AG10803 (cell line): Measurements from ENCODE around the gene RNF227.

Experiments used
- DNase-seq: peaks from one replicate; pipeline ENCODE4 v3.0.0; 2010; ENCODE audit warnings: low read depth
- H3K4me3 ChIP-seq: 2 replicates; pipeline ENCODE4 v1.5.1; 2011; ENCODE audit warnings: mild to moderate bottlenecking, low read length, control low read depth
- CTCF ChIP-seq: conservative IDR thresholded peaks from 2 replicates; pipeline ENCODE4 v1.5.1; 2011; ENCODE audit warnings: mild to moderate bottlenecking, low read length, control low read depth, inconsistent platforms

RNF227 gene

GRCh38 chr17:7951143-7951792 lies 35.2 kb upstream of the RNF227 start:
- DNase-seq, result no peak
- TF ChIP-seq CTCF, result no peak
- H3K4me3 ChIP-seq, result no peak overlapping the region

- no peak overlapping the region for H3K4me3 ChIP-seq
- no peak for DNase-seq
- TF ChIP-seq CTCF, result no peak
Measured at GRCh38 chr17:7950578-7950977, 34.5 kb upstream of the RNF227 start.

GRCh38 chr17:7947651-7948050 lies 31.6 kb upstream of the RNF227 start:
- no peak for DNase-seq
- TF ChIP-seq CTCF, result no peak
- H3K4me3 ChIP-seq, result no peak overlapping the region

GRCh38 chr17:7946441-7946840 lies 30.4 kb upstream of the RNF227 start:
- no peak for DNase-seq
- no peak for TF ChIP-seq CTCF
- H3K4me3 ChIP-seq, result no peak overlapping the region

GRCh38 chr17:7945651-7946050 lies 29.6 kb upstream of the RNF227 start:
- H3K4me3 ChIP-seq, result no peak overlapping the region
- TF ChIP-seq CTCF, result no peak
- DNase-seq, result no peak

- TF ChIP-seq CTCF, result no peak
- DNase-seq, result no peak
- no peak overlapping the region for H3K4me3 ChIP-seq
Measured at GRCh38 chr17:7944326-7944725, 28.2 kb upstream of the RNF227 start.

GRCh38 chr17:7943291-7943690 lies 27.2 kb upstream of the RNF227 start:
- TF ChIP-seq CTCF, result no peak
- no peak overlapping the region for H3K4me3 ChIP-seq
- DNase-seq, result no peak
